SK-N-SH treated with all-trans-retinoic acid at 6 μM for 48 hours (cell line): ENCODE results near the gene HSPG2.
"Not testable (repeated sequence)": the region's sequence is repeated elsewhere in the genome, so short reads cannot be mapped to it uniquely, and the experiment has no call there.

Experiments used
- ATAC-seq: fragments of 200-7000 bp; cut with Tn5 transposase; 3 replicates; pipeline ENCODE4 v1.9.1; 2020; ENCODE audit warnings: mild to moderate bottlenecking, moderate library complexity
- ARNTL ChIP-seq: fragments of 450-650 bp; formaldehyde crosslinking; IDR thresholded peaks from 2 replicates; pipeline ENCODE4 v1.5.0; 2020; ENCODE audit warnings: low read depth, mild to moderate bottlenecking, moderate library complexity, borderline replicate concordance
- BACH2 ChIP-seq: fragments of 250-450 bp; sonication (Bioruptor Pico); IDR thresholded peaks from 2 replicates; pipeline ENCODE4 v1.9.0; 2021; ENCODE audit warnings: mild to moderate bottlenecking, borderline replicate concordance
- CREB5 ChIP-seq: fragments of 250-450 bp; sonication (Bioruptor Pico); IDR thresholded peaks from 2 replicates; pipeline ENCODE4 v1.5.1; 2020; ENCODE audit warnings: low read depth, mild to moderate bottlenecking, moderate library complexity
- CSDC2 ChIP-seq: fragments of 250-450 bp; sonication (Bioruptor Pico); IDR thresholded peaks from 2 replicates; pipeline ENCODE4 v1.5.0; 2020; ENCODE audit warnings: mild to moderate bottlenecking, moderate library complexity
- CSRNP3 ChIP-seq: fragments of 250-450 bp; sonication (Bioruptor Pico); IDR thresholded peaks from 2 replicates; pipeline ENCODE4 v1.5.1; 2021; ENCODE audit warnings: mild to moderate bottlenecking, moderate library complexity
- GLIS3 ChIP-seq: fragments of 250-450 bp; sonication (Bioruptor Pico); IDR thresholded peaks from 2 replicates; pipeline ENCODE4 v1.5.0; 2020; ENCODE audit warnings: mild to moderate bottlenecking, moderate library complexity
- ISL1 ChIP-seq: fragments of 250-450 bp; sonication (Bioruptor Pico); IDR thresholded peaks from 2 replicates; pipeline ENCODE4 v2.1.2; 2022; ENCODE audit warnings: mild to moderate bottlenecking, moderate library complexity
- OSR1 ChIP-seq: fragments of 250-450 bp; sonication (Bioruptor Pico); IDR thresholded peaks from 2 replicates; pipeline ENCODE4 v1.8.0; 2022; ENCODE audit warnings: moderate library complexity, mild to moderate bottlenecking, inconsistent platforms
- PATZ1 ChIP-seq: fragments of 250-450 bp; sonication (Bioruptor Pico); IDR thresholded peaks from 2 replicates; pipeline ENCODE4 v1.8.0; 2020; ENCODE audit warnings: mild to moderate bottlenecking, moderate library complexity, borderline replicate concordance
- PPARA ChIP-seq: fragments of 250-450 bp; sonication (Bioruptor Pico); IDR thresholded peaks from 2 replicates; pipeline ENCODE4 v1.5.0; 2020; ENCODE audit warnings: mild to moderate bottlenecking, borderline replicate concordance
- SNAI2 ChIP-seq: fragments of 250-450 bp; sonication (Bioruptor Pico); IDR thresholded peaks from 2 replicates; pipeline ENCODE4 v1.5.0; 2020; ENCODE audit warnings: mild to moderate bottlenecking, moderate library complexity
- TSHZ2 ChIP-seq: fragments of 250-450 bp; sonication (Bioruptor Pico); IDR thresholded peaks from 2 replicates; pipeline ENCODE4 v1.5.0; 2020; ENCODE audit warnings: mild to moderate bottlenecking, moderate library complexity
- ZC3H10 ChIP-seq: fragments of 250-450 bp; sonication (Bioruptor Pico); IDR thresholded peaks from 2 replicates; pipeline ENCODE4 v1.5.1; 2021; ENCODE audit warnings: mild to moderate bottlenecking, moderate library complexity
- ZFP30 ChIP-seq: fragments of 450-650 bp; formaldehyde crosslinking; IDR thresholded peaks from 2 replicates; pipeline ENCODE4 v1.5.0; 2022; ENCODE audit warnings: mild to moderate bottlenecking, moderate library complexity
- ZNF70 ChIP-seq: fragments of 450-650 bp; formaldehyde crosslinking; IDR thresholded peaks from 2 replicates; pipeline ENCODE4 v1.5.0; 2020; ENCODE audit warnings: mild to moderate bottlenecking, moderate library complexity

Gene HSPG2

GRCh38 chr1:21921100-21921875, 15.8 kb downstream of the HSPG2 start:
- no peak; the same call in 2 of the 3 replicates for ATAC-seq
- TF ChIP-seq OSR1 (CRISPR knock-in tag) (no peak), CSDC2 (CRISPR knock-in tag) (no peak), CREB5 (CRISPR knock-in tag) (no peak), TSHZ2 (CRISPR knock-in tag) (no peak), ZFP30 (CRISPR knock-in tag) (no peak), SNAI2 (CRISPR knock-in tag) (no peak)

- ATAC-seq = peak; percentile 84
- TF ChIP-seq ZNF70 = no peak
- TF ChIP-seq PATZ1 (CRISPR knock-in tag) = no peak
- TF ChIP-seq BACH2 = no peak
- TF ChIP-seq ISL1 (CRISPR knock-in tag) = peak; percentile 28; the same call in 1 of the 2 replicates
Measured at GRCh38 chr1:21919520-21919919, 17.6 kb downstream of the HSPG2 start.

GRCh38 chr1:21917239-21917631, 19.9 kb downstream of the HSPG2 start:
- not testable (repeated sequence) for ATAC-seq

GRCh38 chr1:21916447-21917238, 20.5 kb downstream of the HSPG2 start:
- TF ChIP-seq CREB5 (CRISPR knock-in tag) = no peak
- TF ChIP-seq ZNF70 = no peak
- no peak for TF ChIP-seq PPARA (CRISPR knock-in tag)
- TF ChIP-seq SNAI2 (CRISPR knock-in tag) = no peak
- TF ChIP-seq OSR1 (CRISPR knock-in tag) = no peak
- no peak for ATAC-seq

GRCh38 chr1:21914880-21915640, 22.1 kb downstream of the HSPG2 start:
- ATAC-seq = no peak
- TF ChIP-seq OSR1 (CRISPR knock-in tag) (no peak), TSHZ2 (CRISPR knock-in tag) (no peak), ZC3H10 (CRISPR knock-in tag) (no peak), ARNTL (CRISPR knock-in tag) (no peak), GLIS3 (CRISPR knock-in tag) (no peak), CSRNP3 (CRISPR knock-in tag) (no peak)
